ENCODE data around the gene TPST2. TPM values are rescaled to one million over a fixed set of nuclear protein-coding genes. Genes with fewer than 3 reads are reported as not detected.

Gene TPST2
- total RNA-seq, 1 experiment from 2014 or later: 7.0 TPM

DNA sequence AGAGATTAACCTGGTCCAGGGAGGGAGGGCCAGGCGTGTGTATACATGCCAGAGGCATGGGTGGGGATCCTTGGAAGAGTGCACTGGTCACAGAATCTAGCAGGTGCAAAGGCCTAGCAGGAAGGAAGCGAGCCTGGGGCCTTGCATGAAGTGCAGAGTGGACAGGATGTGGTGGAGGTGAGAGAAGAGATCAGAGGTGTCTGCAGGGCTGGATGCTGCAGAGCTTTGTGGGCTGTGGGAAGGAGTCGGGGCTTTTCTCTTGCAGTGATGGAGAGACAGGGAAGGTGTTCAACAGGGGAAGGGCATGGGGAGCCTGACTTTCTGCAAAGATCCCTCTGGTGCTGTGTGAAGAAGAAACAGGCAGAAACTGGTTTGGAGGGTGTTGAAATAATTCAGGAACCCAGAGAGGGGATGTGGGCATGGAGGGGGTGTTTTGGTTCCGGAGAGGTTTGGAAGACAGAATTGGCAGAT, 2.5 kb upstream of the TPST2 start:
- H3K4me3 Mint-ChIP-seq (ENCODE audit: unreplicated experiment): no peak overlapping the region
- TF ChIP-seq, protein P1, sequence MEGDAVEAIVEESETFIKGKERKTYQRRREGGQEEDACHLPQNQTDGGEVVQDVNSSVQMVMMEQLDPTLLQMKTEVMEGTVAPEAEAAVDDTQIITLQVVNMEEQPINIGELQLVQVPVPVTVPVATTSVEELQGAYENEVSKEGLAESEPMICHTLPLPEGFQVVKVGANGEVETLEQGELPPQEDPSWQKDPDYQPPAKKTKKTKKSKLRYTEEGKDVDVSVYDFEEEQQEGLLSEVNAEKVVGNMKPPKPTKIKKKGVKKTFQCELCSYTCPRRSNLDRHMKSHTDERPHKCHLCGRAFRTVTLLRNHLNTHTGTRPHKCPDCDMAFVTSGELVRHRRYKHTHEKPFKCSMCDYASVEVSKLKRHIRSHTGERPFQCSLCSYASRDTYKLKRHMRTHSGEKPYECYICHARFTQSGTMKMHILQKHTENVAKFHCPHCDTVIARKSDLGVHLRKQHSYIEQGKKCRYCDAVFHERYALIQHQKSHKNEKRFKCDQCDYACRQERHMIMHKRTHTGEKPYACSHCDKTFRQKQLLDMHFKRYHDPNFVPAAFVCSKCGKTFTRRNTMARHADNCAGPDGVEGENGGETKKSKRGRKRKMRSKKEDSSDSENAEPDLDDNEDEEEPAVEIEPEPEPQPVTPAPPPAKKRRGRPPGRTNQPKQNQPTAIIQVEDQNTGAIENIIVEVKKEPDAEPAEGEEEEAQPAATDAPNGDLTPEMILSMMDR (IDR thresholded peaks at IDR 0.05; ENCODE audit: unreplicated experiment): no peak
- intact Hi-C loops (cut with micrococcal nuclease): loop anchor here (5.0 kb wide), 1 partner anchor 80 kb away; the partner anchor contains the start of gene TFIP11
- ChIA-PET CTCF (interaction anchor here (0.7 to 1.0 kb wide), 2 partner anchors 54 to 80 kb away, joined by 3 read pairs; partner anchors contain the start of gene TFIP11), POLR2A (interaction anchor here (0.6 to 1.0 kb wide), 4 partner anchors 10 to 1407 kb away, joined by 3 to 5 read pairs (median 3); no protein-coding TSS in a partner anchor)
- H3K27ac Mint-ChIP-seq (ENCODE audit: low read depth, unreplicated experiment): no peak overlapping the region
- no peaks in the 10 kb centered on the region for H3K9me3 Mint-ChIP-seq (ENCODE audit: unreplicated experiment)
- no peaks in the 10 kb centered on the region for H3K36me3 Mint-ChIP-seq (ENCODE audit: insufficient read depth, unreplicated experiment)
- no peak for DNase-seq (ENCODE audit: unreplicated experiment)
- peaks cover 6% of the 10 kb centered on the region for H3K4me1 Mint-ChIP-seq (ENCODE audit: insufficient read depth, unreplicated experiment)
- BruUV-seq (replicated peaks): no TSS peak
- peaks cover 13% of the 10 kb centered on the region for H3K27me3 Mint-ChIP-seq (ENCODE audit: insufficient read depth, unreplicated experiment)

DNA sequence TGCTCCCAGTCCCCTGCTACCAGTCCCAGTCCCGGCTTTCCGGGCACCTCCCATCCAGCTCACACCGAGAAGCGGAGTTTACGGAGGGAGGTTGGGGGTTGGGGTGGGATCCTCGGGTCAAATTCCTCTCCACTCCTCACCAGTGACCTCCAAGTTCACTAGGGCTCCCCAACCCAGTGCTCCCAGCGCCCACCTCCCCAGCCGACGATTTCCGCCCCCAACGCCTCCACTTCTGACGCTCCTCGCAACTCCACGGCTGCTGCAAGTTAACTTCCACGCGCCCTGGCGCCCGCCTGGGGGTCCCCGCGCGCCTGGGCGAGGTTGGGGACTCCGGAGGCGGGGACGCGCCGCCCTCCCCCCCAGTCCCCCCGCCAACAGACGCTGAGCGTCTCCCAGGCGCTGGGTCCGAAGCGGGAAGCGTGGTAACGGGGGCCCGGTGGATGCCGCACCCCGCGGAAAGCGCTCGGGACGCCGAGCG, 526 bp downstream of the TPST2 start:
- peak overlapping the region; percentile 79 for H3K4me3 Mint-ChIP-seq (ENCODE audit: unreplicated experiment)
- H3K9me3 Mint-ChIP-seq (ENCODE audit: unreplicated experiment): no peaks in the 10 kb centered on the region
- no peak for DNase-seq (ENCODE audit: unreplicated experiment)
- no TSS peak for BruUV-seq (replicated peaks)
- no peak overlapping the region for H3K27ac Mint-ChIP-seq (ENCODE audit: low read depth, unreplicated experiment)
- peaks cover 18% of the 10 kb centered on the region for H3K4me1 Mint-ChIP-seq (ENCODE audit: insufficient read depth, unreplicated experiment)
- POLR2A ChIA-PET: interaction anchor here (0.6 to 2.3 kb wide), 6 partner anchors 8 to 105 kb away, joined by 3 to 6 read pairs (median 3); partner anchors contain the start of gene TFIP11
- intact Hi-C loops (cut with micrococcal nuclease): no loop called here
- CTCF ChIA-PET: interaction anchor here (0.6 to 1.6 kb wide), 2 partner anchors 9 to 86 kb away, joined by 3 to 4 read pairs; no protein-coding TSS in a partner anchor
- TF ChIP-seq, protein P1 (IDR thresholded peaks at IDR 0.05; ENCODE audit: unreplicated experiment): no peak
- no peaks in the 10 kb centered on the region for H3K27me3 Mint-ChIP-seq (ENCODE audit: insufficient read depth, unreplicated experiment)
- H3K36me3 Mint-ChIP-seq (ENCODE audit: insufficient read depth, unreplicated experiment): no peaks in the 10 kb centered on the region

DNA sequence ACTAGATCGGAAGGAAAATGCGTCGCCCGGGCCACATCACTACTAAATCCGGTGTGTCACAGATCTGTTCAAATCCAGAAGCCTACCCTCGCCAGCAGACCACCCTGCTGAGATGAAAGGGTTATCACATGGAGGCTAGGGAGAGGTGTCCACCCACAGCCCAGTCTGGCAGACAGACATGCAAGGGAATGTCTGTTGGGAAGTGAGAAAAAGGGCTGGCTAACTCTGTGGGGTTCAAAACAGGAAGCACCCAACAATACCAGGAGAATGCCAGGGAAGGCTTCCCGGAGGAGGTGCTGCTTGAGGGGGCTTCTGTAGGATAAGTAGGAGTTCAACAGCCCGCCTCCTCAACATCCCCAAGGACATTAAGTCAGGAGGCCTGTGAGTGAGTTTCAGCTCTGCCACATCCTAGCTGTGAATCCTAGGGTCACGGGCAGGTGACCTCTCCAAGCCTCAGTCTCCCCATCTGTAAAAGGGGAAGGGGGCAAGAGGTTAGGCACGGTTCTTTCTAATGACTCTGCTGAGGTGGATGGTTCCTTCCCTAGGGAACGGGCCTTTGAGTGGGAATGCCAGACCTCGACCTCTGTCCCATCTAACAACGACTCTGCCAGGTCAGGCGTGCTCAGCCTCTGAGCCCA, 1.1 kb downstream of the TPST2 start:
- no peaks in the 10 kb centered on the region for H3K36me3 Mint-ChIP-seq (ENCODE audit: insufficient read depth, unreplicated experiment)
- no TSS peak for BruUV-seq (replicated peaks)
- ChIA-PET CTCF (no interaction called here), POLR2A (interaction anchor here (0.6 to 2.3 kb wide), 3 partner anchors 23 to 90 kb away, joined by 3 to 6 read pairs (median 4); partner anchors contain the start of gene TFIP11)
- H3K4me3 Mint-ChIP-seq (ENCODE audit: unreplicated experiment): peak overlapping the region; percentile 79
- peaks cover 23% of the 10 kb centered on the region for H3K4me1 Mint-ChIP-seq (ENCODE audit: insufficient read depth, unreplicated experiment)
- intact Hi-C loops (cut with micrococcal nuclease): no loop called here
- no peaks in the 10 kb centered on the region for H3K27me3 Mint-ChIP-seq (ENCODE audit: insufficient read depth, unreplicated experiment)
- no peak overlapping the region for H3K27ac Mint-ChIP-seq (ENCODE audit: low read depth, unreplicated experiment)
- TF ChIP-seq, protein P1 (IDR thresholded peaks at IDR 0.05; ENCODE audit: unreplicated experiment): no peak
- no peak for DNase-seq (ENCODE audit: unreplicated experiment)
- no peaks in the 10 kb centered on the region for H3K9me3 Mint-ChIP-seq (ENCODE audit: unreplicated experiment)

DNA sequence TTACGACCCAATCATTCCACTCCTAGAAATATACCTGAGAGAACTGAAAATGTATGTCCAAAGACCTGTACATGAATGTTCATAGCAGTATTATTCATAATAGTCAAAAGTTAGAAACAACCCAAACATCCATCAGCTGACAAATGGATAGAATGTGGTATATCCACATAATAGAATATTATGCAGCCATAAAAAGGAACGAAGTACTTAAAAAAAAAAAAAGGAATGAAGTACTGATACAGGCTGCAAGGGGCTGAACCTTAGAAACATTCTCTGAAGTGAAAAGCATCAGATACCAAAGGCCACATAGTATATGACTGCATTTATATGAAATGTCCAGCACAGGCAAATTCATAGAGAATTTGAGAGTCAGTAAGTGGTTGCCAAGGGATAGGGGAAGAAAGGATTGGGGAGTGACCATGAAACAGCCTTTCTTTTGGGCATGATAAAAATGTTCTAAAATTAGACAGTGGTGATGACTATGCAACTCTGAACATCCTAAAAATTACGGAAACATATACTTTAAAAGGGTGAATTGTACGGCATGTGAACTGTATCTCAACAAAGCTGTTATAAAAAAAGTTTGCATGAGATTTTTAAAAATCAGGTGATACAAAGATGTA, 1.8 kb downstream of the TPST2 start:
- H3K9me3 Mint-ChIP-seq (ENCODE audit: unreplicated experiment): no peaks in the 10 kb centered on the region
- no peaks in the 10 kb centered on the region for H3K36me3 Mint-ChIP-seq (ENCODE audit: insufficient read depth, unreplicated experiment)
- BruUV-seq (replicated peaks): TSS peak; percentile 42
- intact Hi-C loops (cut with micrococcal nuclease): no loop called here
- ChIA-PET CTCF (no interaction called here), POLR2A (interaction anchor here (1.0 kb wide), 1 partner anchor 22 kb away, joined by 4 read pairs; no protein-coding TSS in a partner anchor)
- H3K27me3 Mint-ChIP-seq (ENCODE audit: insufficient read depth, unreplicated experiment): no peaks in the 10 kb centered on the region
- H3K27ac Mint-ChIP-seq (ENCODE audit: low read depth, unreplicated experiment): no peak overlapping the region
- peak overlapping the region; percentile 79 for H3K4me3 Mint-ChIP-seq (ENCODE audit: unreplicated experiment)
- TF ChIP-seq, protein P1 (IDR thresholded peaks at IDR 0.05; ENCODE audit: unreplicated experiment): no peak
- no peak for DNase-seq (ENCODE audit: unreplicated experiment)
- H3K4me1 Mint-ChIP-seq (ENCODE audit: insufficient read depth, unreplicated experiment): peaks cover 24% of the 10 kb centered on the region
